ENCODE measurements around the gene ZNF512. TPM values are rescaled to one million over a fixed set of nuclear protein-coding genes. Genes with fewer than 3 reads are reported as not detected.

The ZNF512 gene
- total RNA-seq, 1 experiment from 2014 or later: 61.3 TPM

- CTCF ChIA-PET: no interaction called here
These were observed 57.9 kb downstream of the ZNF512 start for GRCh38 chr2:27640722-27641245.

GRCh38 chr2:27645197-27645596, 62.4 kb downstream of the ZNF512 start:
- H3K36me3 ChIP-seq (ENCODE audit: insufficient read depth, low read length, poor library complexity, severe bottlenecking): peaks cover 65% of the 10 kb centered on the region
- no TSS peak for BruUV-seq (replicated peaks)
- CTCF ChIA-PET: no interaction called here
- H3K27ac ChIP-seq (ENCODE audit: low read depth, low read length, poor library complexity, severe bottlenecking): no peak overlapping the region
- H3K4me1 ChIP-seq (ENCODE audit: insufficient read depth, low read length, poor library complexity, severe bottlenecking): no peaks in the 10 kb centered on the region
- no peak for TF ChIP-seq EZH2 (IDR thresholded peaks at IDR 0.05; ENCODE audit: borderline replicate concordance, low read depth, low read length, poor library complexity, severe bottlenecking)
- TF ChIP-seq CTCF (conservative IDR thresholded peaks at IDR 0.05; ENCODE audit: low read depth, low read length): no peak
- H3K4me3 ChIP-seq (ENCODE audit: low read depth, low read length, poor library complexity, severe bottlenecking): no peak overlapping the region
- H3K27me3 ChIP-seq (replicated peaks; ENCODE audit: insufficient read depth, low read depth, low read length, poor library complexity): no peaks in the 10 kb centered on the region
- intact Hi-C loops (cut with micrococcal nuclease; ENCODE audit: unreplicated experiment): no loop called here
- POLR2A ChIA-PET (ENCODE audit: low non-redundant PET): no interaction called here
- H3K9me3 ChIP-seq (ENCODE audit: low read depth, low read length, poor library complexity, severe bottlenecking): no peaks in the 10 kb centered on the region
- DNase-seq (ENCODE audit: low spot score): no peak

More at GRCh38 chr2:27640722-27641245, 57.9 kb downstream of the ZNF512 start:
- Histone ChIP-seq H3K4me1 (ENCODE audit: insufficient read depth, low read length, poor library complexity, severe bottlenecking) (no peaks in the 10 kb centered on the region), H3K27ac (ENCODE audit: low read depth, low read length, poor library complexity, severe bottlenecking) (no peak overlapping the region), H3K9me3 (ENCODE audit: low read depth, low read length, poor library complexity, severe bottlenecking) (no peaks in the 10 kb centered on the region), H3K4me3 (ENCODE audit: low read depth, low read length, poor library complexity, severe bottlenecking) (no peak overlapping the region), H3K36me3 (ENCODE audit: insufficient read depth, low read length, poor library complexity, severe bottlenecking) (peaks cover 68% of the 10 kb centered on the region), H3K27me3 (replicated peaks; ENCODE audit: insufficient read depth, low read depth, low read length, poor library complexity) (no peaks in the 10 kb centered on the region)
- no TSS peak for BruUV-seq (replicated peaks)
- intact Hi-C loops (cut with micrococcal nuclease; ENCODE audit: unreplicated experiment): no loop called here
- TF ChIP-seq EZH2 (IDR thresholded peaks at IDR 0.05; ENCODE audit: borderline replicate concordance, low read depth, low read length, poor library complexity, severe bottlenecking) (no peak), CTCF (conservative IDR thresholded peaks at IDR 0.05; ENCODE audit: low read depth, low read length) (no peak)
- POLR2A ChIA-PET (ENCODE audit: low non-redundant PET): no interaction called here
- no peak for DNase-seq (ENCODE audit: low spot score)

- Histone ChIP-seq H3K27me3 (replicated peaks; ENCODE audit: insufficient read depth, low read depth, low read length, poor library complexity) (no peaks in the 10 kb centered on the region), H3K4me1 (ENCODE audit: insufficient read depth, low read length, poor library complexity, severe bottlenecking) (no peaks in the 10 kb centered on the region), H3K36me3 (ENCODE audit: insufficient read depth, low read length, poor library complexity, severe bottlenecking) (peaks cover 68% of the 10 kb centered on the region), H3K27ac (ENCODE audit: low read depth, low read length, poor library complexity, severe bottlenecking) (no peak overlapping the region), H3K9me3 (ENCODE audit: low read depth, low read length, poor library complexity, severe bottlenecking) (no peaks in the 10 kb centered on the region), H3K4me3 (ENCODE audit: low read depth, low read length, poor library complexity, severe bottlenecking) (no peak overlapping the region)
- ChIA-PET POLR2A (ENCODE audit: low non-redundant PET) (no interaction called here), CTCF (no interaction called here)
- intact Hi-C loops (cut with micrococcal nuclease; ENCODE audit: unreplicated experiment): no loop called here
- no peak for DNase-seq (ENCODE audit: low spot score)
- BruUV-seq (replicated peaks): no TSS peak
- no peak for TF ChIP-seq EZH2 (IDR thresholded peaks at IDR 0.05; ENCODE audit: borderline replicate concordance, low read depth, low read length, poor library complexity, severe bottlenecking)
- TF ChIP-seq CTCF (conservative IDR thresholded peaks at IDR 0.05; ENCODE audit: low read depth, low read length): no peak
These were observed 64.4 kb downstream of the ZNF512 start for GRCh38 chr2:27647289-27647688.

Data from A673 (cell line).